DOHH2 (cell line): ENCODE results near the gene HSD17B14.

ENCODE experiments used
- EZH2phosphoT487 ChIP-seq: fragments of 200-600 bp; sonication (generic); IDR thresholded peaks from 2 replicates; pipeline ENCODE4 v1.6.1; 2017; ENCODE audit warnings: borderline replicate concordance, mild to moderate bottlenecking, antibody characterized with exemption, low read length, moderate library complexity, mixed read lengths
- TF ChIP-seq, protein P1 (sequence below): fragments of 200-600 bp; sonication (generic); IDR thresholded peaks from one replicate; pipeline ENCODE4 v1.5.1; 2014; ENCODE audit warnings: antibody characterized with exemption, mild to moderate bottlenecking, low read depth, low read length; ENCODE audit not compliant: poor library complexity, severe bottlenecking

DNA sequence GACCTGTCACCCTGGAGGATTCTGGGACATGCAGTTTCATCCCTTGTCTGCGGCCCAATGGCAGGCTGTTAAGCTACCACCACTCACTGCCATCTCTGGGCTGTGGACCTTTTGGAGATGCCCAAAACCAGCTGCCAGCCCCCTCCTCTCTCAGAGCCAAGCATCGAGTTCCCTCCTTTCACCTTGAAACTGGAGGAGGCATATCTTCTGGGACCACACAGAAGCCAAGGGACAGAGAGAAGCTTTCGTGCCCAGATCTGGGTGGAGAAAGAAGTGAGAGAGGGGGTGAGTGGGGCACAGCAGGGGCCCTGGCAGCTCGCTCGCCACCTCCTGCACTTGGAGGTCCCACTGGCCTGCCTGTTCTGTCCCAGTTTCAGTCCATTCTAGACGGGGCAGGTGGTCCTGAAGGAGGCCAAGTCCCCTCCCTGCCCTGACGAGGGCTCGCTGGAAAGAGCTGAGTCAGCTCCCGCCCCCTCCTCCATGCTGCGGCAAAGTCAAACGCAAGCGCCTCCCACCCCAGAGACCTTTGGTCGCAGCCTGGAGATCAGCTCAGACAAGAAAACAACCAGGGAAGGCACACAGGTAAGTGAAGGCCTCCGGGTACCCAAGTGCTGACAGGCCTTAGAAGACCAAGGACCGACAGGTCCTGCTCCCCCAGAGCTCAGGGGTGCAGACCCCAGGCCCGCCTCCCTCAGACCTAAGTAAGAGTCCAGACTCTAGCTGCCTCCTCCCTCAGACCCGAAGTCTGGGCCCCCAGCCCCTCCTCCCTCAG is 29.3 kb downstream of the HSD17B14 start:
- TF ChIP-seq, protein P1, sequence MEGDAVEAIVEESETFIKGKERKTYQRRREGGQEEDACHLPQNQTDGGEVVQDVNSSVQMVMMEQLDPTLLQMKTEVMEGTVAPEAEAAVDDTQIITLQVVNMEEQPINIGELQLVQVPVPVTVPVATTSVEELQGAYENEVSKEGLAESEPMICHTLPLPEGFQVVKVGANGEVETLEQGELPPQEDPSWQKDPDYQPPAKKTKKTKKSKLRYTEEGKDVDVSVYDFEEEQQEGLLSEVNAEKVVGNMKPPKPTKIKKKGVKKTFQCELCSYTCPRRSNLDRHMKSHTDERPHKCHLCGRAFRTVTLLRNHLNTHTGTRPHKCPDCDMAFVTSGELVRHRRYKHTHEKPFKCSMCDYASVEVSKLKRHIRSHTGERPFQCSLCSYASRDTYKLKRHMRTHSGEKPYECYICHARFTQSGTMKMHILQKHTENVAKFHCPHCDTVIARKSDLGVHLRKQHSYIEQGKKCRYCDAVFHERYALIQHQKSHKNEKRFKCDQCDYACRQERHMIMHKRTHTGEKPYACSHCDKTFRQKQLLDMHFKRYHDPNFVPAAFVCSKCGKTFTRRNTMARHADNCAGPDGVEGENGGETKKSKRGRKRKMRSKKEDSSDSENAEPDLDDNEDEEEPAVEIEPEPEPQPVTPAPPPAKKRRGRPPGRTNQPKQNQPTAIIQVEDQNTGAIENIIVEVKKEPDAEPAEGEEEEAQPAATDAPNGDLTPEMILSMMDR: no peak
- no peak for TF ChIP-seq EZH2phosphoT487
